CD4-positive, alpha-beta T cell treated with Interleukin-6 at 100 ng/mL for 8 hours (primary cell): ENCODE results near the gene LIMK2.
"Not testable (repeated sequence)": the region's sequence is repeated elsewhere in the genome, so short reads cannot be mapped to it uniquely, and the experiment has no call there.

Experiments used
- DNase-seq: peaks from one replicate; pipeline ENCODE4 v3.0.0-alpha.2; 2020; ENCODE audit warnings: mixed read lengths, low spot score

Gene LIMK2

DNA sequence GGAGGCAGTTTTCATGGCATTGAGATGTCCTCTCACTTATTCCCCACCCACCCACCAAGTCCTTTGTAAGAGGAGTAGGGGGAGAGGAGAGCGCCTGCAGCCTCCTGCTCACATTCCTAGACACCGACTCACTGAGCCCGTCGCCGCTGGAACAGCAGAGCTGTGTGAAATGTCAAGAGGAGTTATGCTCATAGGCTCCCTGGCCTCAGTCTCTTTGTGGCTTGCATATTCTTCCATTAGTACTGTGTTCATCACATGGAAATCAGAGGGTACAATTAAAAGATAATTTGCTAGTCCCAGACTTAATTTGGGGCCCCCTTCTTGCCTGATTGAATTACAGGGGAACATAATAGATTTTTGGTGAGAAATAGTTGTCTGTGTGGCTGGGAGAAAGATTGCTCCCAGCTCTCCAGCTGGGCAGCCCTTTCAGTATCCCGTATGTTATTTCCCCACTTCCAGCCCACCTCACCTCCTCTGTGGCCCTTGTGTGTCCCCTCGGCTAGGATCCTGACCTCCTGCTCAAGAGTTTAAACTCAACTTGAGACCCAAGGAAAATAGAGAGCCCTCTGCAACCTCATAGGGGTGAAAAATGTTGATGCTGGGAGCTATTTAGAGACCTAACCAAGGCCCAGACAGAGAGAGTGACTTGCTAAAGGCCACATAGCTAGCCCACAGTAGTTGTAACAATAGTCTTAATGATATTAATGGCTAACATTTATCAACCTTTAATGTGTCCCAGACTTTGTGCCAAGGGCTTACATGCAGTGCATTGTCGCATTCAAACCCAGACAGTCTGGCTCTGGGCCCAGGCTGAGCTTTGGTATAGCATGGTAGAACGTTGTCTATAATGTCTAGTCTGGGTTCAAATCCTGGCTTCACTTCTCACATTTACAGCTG lies 32.2 kb downstream of the LIMK2 start:
- no peak for DNase-seq

- no peak for DNase-seq
These were observed 32.9 kb downstream of the LIMK2 start for GRCh38 chr22:31244943-31245451.

- not testable (repeated sequence) for DNase-seq
These were observed 33.9 kb downstream of the LIMK2 start for GRCh38 chr22:31245998-31246397.

- DNase-seq: no peak
These were observed 34.6 kb downstream of the LIMK2 start for GRCh38 chr22:31246687-31247086.

GRCh38 chr22:31247726-31248125 lies 35.6 kb downstream of the LIMK2 start:
- no peak for DNase-seq

DNA sequence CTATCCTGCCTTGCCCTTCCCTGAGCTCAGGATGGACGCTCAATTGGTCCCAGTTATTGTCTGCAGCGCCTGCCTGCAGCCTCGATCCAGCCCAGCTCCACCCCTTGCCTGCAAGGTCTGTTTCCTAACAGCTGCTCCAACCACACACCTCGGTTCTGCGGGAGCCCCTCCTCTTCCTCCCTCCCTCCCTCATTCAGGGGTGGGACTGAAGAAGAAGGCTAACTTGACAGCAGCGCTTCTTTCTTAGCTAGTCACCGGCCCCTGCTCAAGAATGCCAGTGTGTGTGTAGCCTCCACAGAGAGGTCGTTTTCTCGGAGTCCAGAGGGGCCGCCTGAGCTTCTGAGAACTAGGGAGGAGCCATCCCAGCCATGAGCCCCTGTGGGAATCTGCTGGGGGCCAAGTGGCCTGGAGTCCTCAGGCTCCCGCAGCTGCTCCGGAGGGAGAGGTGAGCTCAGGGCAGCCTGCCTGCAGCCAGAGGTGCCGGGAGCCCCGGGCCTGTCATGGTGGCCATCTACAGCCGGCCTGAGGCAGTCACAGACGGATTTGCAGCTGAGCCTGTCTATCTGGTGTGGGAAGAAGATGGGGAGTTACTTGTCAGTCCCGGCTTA lies 36.1 kb downstream of the LIMK2 start:
- DNase-seq: peak; percentile 74

DNA sequence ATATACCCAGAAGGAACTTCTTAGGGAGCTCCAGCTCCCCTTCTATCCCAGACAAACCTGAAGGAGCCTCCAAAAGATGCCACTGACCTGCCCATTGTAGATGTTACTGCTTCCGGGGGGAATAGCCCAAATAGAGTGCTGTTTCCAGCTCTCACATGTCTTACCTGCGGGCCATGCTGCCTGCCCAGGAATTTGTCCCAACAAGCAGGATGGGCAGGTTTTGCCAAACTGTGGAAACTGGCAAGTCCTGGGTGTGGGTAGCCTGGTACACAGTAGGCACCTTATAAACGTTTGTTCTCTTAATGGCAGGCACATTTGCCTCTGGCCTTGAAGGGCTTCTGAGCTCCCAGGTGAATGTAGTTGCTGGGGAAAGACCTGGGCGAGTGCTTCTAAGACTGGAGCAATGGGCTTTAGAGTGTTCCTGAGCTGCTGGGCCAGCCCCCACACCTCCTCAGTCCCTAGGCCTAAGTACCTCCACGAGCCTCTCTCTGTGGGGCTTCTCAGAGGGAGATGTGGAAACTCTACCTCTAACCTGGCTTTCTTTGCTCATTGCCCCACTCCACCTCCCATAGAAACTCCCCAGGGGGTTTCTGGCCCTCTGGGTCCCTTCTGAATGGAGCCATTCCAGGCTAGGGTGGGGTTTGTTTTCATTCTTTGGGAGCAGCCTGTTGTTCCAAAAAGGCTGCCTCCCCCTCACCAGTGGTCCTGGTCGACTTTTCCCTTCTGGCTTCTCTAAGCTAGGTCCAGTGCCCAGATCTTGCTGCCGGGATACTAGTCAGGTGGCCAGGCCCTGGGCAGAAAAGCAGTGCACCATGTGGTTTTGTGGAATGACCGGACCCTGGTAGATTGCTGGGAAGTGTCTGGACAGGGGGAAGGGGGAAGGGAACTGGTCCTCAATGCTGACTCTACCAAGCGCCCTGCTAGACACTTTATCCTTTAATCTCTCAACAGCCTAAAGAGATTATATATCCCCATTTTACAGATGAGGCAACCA lies 37.2 kb downstream of the LIMK2 start:
- DNase-seq: no peak

DNA sequence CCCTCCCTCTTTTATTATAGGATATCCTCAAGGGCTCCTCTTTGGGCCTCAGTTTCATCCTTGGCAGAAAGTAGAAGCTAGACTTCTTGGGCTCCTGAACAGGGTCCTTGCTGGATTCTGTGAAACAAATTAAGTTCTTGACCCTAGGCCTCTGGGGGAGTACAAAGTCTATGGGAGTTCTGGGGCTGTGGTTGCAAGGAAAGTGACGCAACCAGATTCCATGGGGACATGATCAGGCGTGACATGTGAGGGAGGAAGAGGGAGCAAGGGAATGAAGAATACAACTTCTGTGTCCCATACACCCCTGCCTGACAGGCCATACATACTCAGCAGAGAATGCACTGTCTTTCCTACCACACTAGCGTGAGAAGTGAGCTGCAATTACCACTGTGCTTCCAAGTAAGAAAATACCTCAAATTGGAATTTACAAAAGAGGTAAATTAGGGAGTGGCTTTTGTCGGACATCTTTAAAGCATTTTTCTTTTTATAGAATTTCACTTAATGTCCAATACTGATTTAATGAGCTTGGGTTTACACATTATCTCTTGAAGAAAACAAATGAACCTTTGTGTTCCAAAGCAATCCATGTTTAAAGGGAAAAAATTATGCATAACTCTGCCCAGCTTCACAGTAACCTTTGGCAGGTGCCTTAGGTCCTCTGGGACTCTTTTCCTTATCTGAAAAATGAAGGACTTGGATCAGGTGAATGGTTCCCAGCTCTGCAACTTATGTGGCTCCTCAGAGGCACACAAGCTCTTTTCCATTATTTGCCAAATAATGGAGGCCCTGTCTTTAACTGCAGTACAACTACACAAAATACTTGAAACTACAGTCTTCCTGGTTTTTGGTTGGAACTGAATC lies 38.9 kb downstream of the LIMK2 start:
- DNase-seq: no peak

- no peak for DNase-seq
These were observed 41.9 kb downstream of the LIMK2 start for GRCh38 chr22:31253949-31254348.

- DNase-seq: no peak
These were observed 47.8 kb downstream of the LIMK2 start for GRCh38 chr22:31259798-31260473.

DNA sequence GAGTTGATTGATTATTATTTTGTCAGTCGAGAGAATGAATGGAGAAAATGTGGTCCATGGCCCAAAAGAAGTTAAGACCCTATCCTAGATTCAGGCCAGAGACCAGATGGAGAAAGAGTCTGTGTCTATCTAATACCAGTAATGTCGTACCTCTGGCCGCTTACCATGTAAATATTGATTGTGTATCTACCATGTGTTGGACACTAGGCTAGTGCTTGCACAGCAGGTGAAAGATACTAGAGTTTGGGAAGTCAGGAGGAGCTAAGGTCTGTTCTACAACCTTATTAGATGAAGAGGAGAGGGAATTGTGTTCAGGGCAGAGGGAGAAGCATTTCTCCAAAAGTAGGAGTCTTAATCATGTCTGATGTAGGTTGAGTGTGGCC lies 48.4 kb downstream of the LIMK2 start:
- DNase-seq: no peak

GRCh38 chr22:31262312-31263133 lies 50.4 kb downstream of the LIMK2 start:
- no peak for DNase-seq

- no peak for DNase-seq
These were observed 52.0 kb downstream of the LIMK2 start for GRCh38 chr22:31263896-31264640.

GRCh38 chr22:31268281-31268680 lies 56.2 kb downstream of the LIMK2 start:
- DNase-seq: no peak

DNA sequence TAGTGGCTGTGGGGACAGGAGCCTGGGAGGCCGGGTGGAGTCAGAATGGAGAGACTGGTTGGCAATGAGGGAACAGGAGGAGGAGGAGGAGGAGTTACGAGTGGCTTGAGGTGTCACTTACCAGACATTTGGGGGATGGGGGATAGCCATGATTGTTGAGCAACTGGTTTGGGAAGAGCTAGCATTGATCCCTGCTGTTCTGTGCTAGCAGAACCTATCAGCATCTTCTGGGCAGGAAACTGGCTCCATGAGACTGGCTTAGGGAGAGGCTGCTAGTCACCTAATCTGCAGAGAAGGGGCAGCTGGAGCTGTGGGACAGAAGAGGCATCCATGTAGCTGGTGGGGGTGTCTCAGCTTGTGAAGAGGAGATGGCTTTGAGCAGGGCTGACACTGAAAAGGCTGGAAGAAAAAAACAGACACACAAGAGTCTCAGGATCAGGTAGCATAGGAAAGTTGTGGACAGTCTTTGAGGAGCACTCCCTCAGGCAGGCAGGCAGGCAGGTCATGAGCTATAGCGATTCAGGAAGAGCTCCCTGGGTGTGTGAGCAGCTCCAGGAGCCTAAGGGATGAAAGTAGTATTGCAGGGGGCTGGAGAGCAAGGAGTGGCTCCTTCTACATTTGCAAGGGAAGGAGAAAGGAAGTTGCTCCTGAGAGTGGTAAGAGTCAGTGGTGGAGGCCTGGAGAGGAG lies 57.9 kb downstream of the LIMK2 start:
- DNase-seq: no peak

GRCh38 chr22:31271026-31271425 lies 58.9 kb downstream of the LIMK2 start:
- no peak for DNase-seq

- no peak for DNase-seq
These were observed 59.4 kb downstream of the LIMK2 start for GRCh38 chr22:31271485-31271884.
